ENCODE measurements around the gene FOXP1.

Gene FOXP1

DNA sequence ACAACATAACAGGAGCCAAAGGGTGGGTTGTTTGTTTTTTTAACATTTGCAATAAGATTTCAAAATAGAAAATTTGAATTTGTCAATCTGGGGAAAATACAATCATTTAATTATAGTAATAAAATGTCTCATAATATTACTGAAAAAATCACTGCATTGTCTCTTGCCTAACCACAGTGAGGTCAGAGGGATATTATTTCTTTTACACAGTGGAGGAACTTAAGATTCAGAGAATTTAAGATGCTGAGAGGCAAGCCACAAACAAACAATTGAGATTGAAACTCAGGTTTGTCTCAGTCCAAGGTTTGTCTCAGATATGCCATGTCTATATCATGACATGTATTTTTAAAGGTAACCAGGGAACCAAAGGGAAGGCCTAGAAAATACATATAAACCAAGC, 428.7 kb downstream of the FOXP1 start:
- H3K9me3 ChIP-seq (ENCODE audit: control insufficient read depth, low read length), result no peaks in the 10 kb centered on the region
- H2AFZ ChIP-seq, result no peak overlapping the region
- no peaks in the 10 kb centered on the region for H3K27me3 ChIP-seq (ENCODE audit: control insufficient read depth, insufficient read depth, low read length)
- TF ChIP-seq, protein P1, sequence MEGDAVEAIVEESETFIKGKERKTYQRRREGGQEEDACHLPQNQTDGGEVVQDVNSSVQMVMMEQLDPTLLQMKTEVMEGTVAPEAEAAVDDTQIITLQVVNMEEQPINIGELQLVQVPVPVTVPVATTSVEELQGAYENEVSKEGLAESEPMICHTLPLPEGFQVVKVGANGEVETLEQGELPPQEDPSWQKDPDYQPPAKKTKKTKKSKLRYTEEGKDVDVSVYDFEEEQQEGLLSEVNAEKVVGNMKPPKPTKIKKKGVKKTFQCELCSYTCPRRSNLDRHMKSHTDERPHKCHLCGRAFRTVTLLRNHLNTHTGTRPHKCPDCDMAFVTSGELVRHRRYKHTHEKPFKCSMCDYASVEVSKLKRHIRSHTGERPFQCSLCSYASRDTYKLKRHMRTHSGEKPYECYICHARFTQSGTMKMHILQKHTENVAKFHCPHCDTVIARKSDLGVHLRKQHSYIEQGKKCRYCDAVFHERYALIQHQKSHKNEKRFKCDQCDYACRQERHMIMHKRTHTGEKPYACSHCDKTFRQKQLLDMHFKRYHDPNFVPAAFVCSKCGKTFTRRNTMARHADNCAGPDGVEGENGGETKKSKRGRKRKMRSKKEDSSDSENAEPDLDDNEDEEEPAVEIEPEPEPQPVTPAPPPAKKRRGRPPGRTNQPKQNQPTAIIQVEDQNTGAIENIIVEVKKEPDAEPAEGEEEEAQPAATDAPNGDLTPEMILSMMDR (IDR thresholded peaks at IDR 0.05), result no peak
- H3K27ac ChIP-seq, result no peak overlapping the region
- no peak overlapping the region for H3K9ac ChIP-seq
- no peak overlapping the region for H3K4me2 ChIP-seq (ENCODE audit: low read length)
- no peaks in the 10 kb centered on the region for H3K36me3 ChIP-seq (ENCODE audit: control insufficient read depth, insufficient read depth, low read length)
- no peaks in the 10 kb centered on the region for H3K79me2 ChIP-seq
- H3K4me3 ChIP-seq (ENCODE audit: low read depth, low read length), result no peak overlapping the region
- H3K4me1 ChIP-seq, result peaks cover 2% of the 10 kb centered on the region

DNA sequence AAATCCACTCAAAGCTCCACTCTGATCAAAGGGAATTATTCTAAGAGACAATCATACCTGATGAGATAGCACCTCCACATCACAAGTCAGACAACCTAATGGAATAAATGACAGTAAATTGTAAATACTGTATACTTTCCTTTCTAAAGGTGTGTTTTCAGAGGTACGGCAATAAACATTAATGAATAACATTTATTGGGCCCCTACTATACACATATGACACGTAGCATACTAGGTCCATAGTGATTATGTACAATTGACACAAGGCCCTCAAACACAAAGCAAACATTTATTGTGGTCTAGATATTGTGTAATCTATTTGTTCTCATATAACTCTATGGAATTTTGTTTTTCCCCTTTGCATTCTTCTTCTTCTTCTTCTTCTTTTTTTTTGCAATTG, 429.8 kb downstream of the FOXP1 start:
- TF ChIP-seq, protein P1 (IDR thresholded peaks at IDR 0.05), result no peak
- no peak overlapping the region for H3K27ac ChIP-seq
- H3K4me3 ChIP-seq (ENCODE audit: low read depth, low read length), result no peak overlapping the region

DNA sequence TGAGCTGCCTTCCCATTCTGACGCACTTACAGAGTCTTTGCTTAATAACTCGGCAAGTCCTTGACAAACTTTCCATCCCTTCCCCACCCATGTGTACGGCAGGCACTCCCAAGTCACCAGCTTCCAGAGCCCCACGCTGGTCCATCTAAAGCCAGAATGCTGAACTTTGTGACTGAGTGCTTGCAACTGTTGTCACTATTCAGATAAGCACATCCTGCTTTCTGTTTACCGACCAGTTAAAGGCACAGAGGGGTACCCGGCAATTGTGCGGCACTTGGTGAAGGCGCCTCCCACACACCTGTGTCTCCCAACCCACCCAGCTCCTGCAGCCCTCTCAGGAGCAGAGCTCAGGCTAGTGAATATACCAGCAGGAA, 430.6 kb downstream of the FOXP1 start:
- Histone ChIP-seq H3K36me3 (ENCODE audit: control insufficient read depth, insufficient read depth, low read length) (no peaks in the 10 kb centered on the region), H3K4me1 (peaks cover 3% of the 10 kb centered on the region), H2AFZ (no peak overlapping the region), H3K9ac (no peak overlapping the region), H3K79me2 (no peaks in the 10 kb centered on the region), H3K27ac (no peak overlapping the region), H3K27me3 (ENCODE audit: control insufficient read depth, insufficient read depth, low read length) (no peaks in the 10 kb centered on the region), H3K4me3 (ENCODE audit: low read depth, low read length) (no peak overlapping the region), H3K9me3 (ENCODE audit: control insufficient read depth, low read length) (no peaks in the 10 kb centered on the region), H3K4me2 (ENCODE audit: low read length) (no peak overlapping the region)
- TF ChIP-seq, protein P1 (IDR thresholded peaks at IDR 0.05), result no peak

More for the DNA sequence above, 429.8 kb downstream of the FOXP1 start:
- Histone ChIP-seq H2AFZ (no peak overlapping the region), H3K4me2 (ENCODE audit: low read length) (no peak overlapping the region), H3K4me1 (peaks cover 3% of the 10 kb centered on the region), H3K36me3 (ENCODE audit: control insufficient read depth, insufficient read depth, low read length) (no peaks in the 10 kb centered on the region), H3K79me2 (no peaks in the 10 kb centered on the region), H3K9ac (no peak overlapping the region), H3K9me3 (ENCODE audit: control insufficient read depth, low read length) (no peaks in the 10 kb centered on the region), H3K27me3 (ENCODE audit: control insufficient read depth, insufficient read depth, low read length) (no peaks in the 10 kb centered on the region)

DNA sequence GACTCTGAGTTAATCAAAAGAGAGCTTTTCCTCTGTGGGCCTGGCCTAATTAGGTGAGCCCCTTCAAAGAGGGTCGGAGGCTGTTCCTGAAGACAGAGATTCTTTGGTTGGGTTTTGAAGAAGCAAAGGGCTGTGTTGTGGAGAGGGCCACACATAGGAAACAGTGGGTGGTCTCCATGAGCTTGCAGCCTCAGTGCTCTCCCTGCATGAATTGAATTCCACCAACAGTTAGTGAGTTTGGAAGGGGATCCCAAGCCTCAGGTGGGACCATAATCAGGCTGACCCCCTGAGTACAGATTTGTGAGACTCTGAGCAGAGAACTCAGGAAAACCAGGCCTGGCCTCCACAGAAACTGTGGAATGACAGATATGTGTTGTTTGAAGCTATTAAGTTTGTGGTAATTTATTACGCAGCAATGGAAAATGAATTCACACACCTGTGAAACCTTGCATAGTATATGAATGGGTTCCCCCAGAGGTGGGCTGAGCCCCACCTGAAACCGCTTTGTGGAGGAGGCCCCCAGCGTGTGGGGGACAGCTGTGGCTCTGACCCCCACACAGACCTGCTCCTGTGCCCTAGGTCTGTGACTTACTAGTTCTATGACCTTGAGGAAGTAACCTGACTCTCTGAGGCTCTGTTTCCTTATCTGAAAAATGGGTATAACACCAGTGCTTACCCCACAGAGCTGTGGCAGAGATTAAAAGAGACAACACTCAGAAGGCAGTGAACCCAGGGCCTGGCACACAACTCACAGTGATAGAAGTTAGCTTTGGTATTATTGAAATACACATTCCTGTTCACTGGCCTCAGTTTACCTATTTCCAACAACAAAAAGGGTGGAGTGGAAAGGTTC, 431.3 kb downstream of the FOXP1 start:
- no peak overlapping the region for H3K4me2 ChIP-seq (ENCODE audit: low read length)
- TF ChIP-seq, protein P1 (IDR thresholded peaks at IDR 0.05), result no peak
- no peak overlapping the region for H3K27ac ChIP-seq
- no peaks in the 10 kb centered on the region for H3K9me3 ChIP-seq (ENCODE audit: control insufficient read depth, low read length)
- no peak overlapping the region for H3K9ac ChIP-seq
- no peak overlapping the region for H2AFZ ChIP-seq
- peaks cover 2% of the 10 kb centered on the region for H3K79me2 ChIP-seq
- no peak overlapping the region for H3K4me3 ChIP-seq (ENCODE audit: low read depth, low read length)
- H3K36me3 ChIP-seq (ENCODE audit: control insufficient read depth, insufficient read depth, low read length), result no peaks in the 10 kb centered on the region
- H3K4me1 ChIP-seq, result peaks cover 3% of the 10 kb centered on the region
- no peaks in the 10 kb centered on the region for H3K27me3 ChIP-seq (ENCODE audit: control insufficient read depth, insufficient read depth, low read length)

Measured in parathyroid adenoma (tissue), 2 donors.